ENCODE results near the gene ICE1.

ICE1 gene

GRCh38 chr5:5421961-5422818 lies at the start of gene ICE1:
Gene ICE1 (plus strand): TSS chr5:5422677. CDS start chr5:5422916, 239 bp downstream.
- Histone ChIP-seq H3K36me3 (ENCODE audit: control insufficient read depth, insufficient read depth, low read length) (no peaks in the 10 kb centered on the region), H3K27me3 (replicated peaks; ENCODE audit: control insufficient read depth, insufficient read depth, low read length) (no peaks in the 10 kb centered on the region), H3K4me3 (replicated peaks; ENCODE audit: low read depth, low read length) (peak within 1 kb of the TSS; percentile 75)
- TF ChIP-seq CTCF (IDR thresholded peaks at IDR 0.05; ENCODE audit: insufficient read depth, low read length, poor library complexity, severe bottlenecking): no peak
- peak; percentile 93 for DNase-seq (ENCODE audit: extremely low read depth, insufficient read length)

- H3K4me3 ChIP-seq (replicated peaks; ENCODE audit: low read depth, low read length): no peak overlapping the region
- H3K27me3 ChIP-seq (replicated peaks; ENCODE audit: control insufficient read depth, insufficient read depth, low read length): no peaks in the 10 kb centered on the region
- DNase-seq (ENCODE audit: extremely low read depth, insufficient read length): no peak
- TF ChIP-seq CTCF (IDR thresholded peaks at IDR 0.05; ENCODE audit: insufficient read depth, low read length, poor library complexity, severe bottlenecking): no peak
- no peaks in the 10 kb centered on the region for H3K36me3 ChIP-seq (ENCODE audit: control insufficient read depth, insufficient read depth, low read length)
These were observed 49.5 kb upstream of the ICE1 start for GRCh38 chr5:5372930-5373329.

- no peaks in the 10 kb centered on the region for H3K36me3 ChIP-seq (ENCODE audit: control insufficient read depth, insufficient read depth, low read length)
- TF ChIP-seq CTCF (IDR thresholded peaks at IDR 0.05; ENCODE audit: insufficient read depth, low read length, poor library complexity, severe bottlenecking): no peak
- H3K27me3 ChIP-seq (replicated peaks; ENCODE audit: control insufficient read depth, insufficient read depth, low read length): no peaks in the 10 kb centered on the region
- no peak overlapping the region for H3K4me3 ChIP-seq (replicated peaks; ENCODE audit: low read depth, low read length)
- no peak for DNase-seq (ENCODE audit: extremely low read depth, insufficient read length)
These were observed 49.0 kb upstream of the ICE1 start for GRCh38 chr5:5373351-5373989.

GRCh38 chr5:5374009-5374715 lies 48.3 kb upstream of the ICE1 start:
- TF ChIP-seq CTCF (IDR thresholded peaks at IDR 0.05; ENCODE audit: insufficient read depth, low read length, poor library complexity, severe bottlenecking): no peak
- Histone ChIP-seq H3K4me3 (replicated peaks; ENCODE audit: low read depth, low read length) (no peak overlapping the region), H3K27me3 (replicated peaks; ENCODE audit: control insufficient read depth, insufficient read depth, low read length) (no peaks in the 10 kb centered on the region), H3K36me3 (ENCODE audit: control insufficient read depth, insufficient read depth, low read length) (no peaks in the 10 kb centered on the region)
- DNase-seq (ENCODE audit: extremely low read depth, insufficient read length): no peak

GRCh38 chr5:5377780-5378179 lies 44.7 kb upstream of the ICE1 start:
- no peaks in the 10 kb centered on the region for H3K36me3 ChIP-seq (ENCODE audit: control insufficient read depth, insufficient read depth, low read length)
- H3K27me3 ChIP-seq (replicated peaks; ENCODE audit: control insufficient read depth, insufficient read depth, low read length): no peaks in the 10 kb centered on the region
- DNase-seq (ENCODE audit: extremely low read depth, insufficient read length): no peak
- TF ChIP-seq CTCF (IDR thresholded peaks at IDR 0.05; ENCODE audit: insufficient read depth, low read length, poor library complexity, severe bottlenecking): no peak
- H3K4me3 ChIP-seq (replicated peaks; ENCODE audit: low read depth, low read length): no peak overlapping the region

All from GM06990 (cell line).